Measurements from ENCODE around the gene OR2AG2. TPM values are rescaled to one million over a fixed set of nuclear protein-coding genes. Genes with fewer than 3 reads are reported as not detected.

The OR2AG2 gene
- total and polyA plus RNA-seq, 9 of the 15 experiments (the other 6 are each of a cell fraction or from before 2014, with no cell fraction given): 0.15 to 0.91 (median 0.55) TPM

DNA sequence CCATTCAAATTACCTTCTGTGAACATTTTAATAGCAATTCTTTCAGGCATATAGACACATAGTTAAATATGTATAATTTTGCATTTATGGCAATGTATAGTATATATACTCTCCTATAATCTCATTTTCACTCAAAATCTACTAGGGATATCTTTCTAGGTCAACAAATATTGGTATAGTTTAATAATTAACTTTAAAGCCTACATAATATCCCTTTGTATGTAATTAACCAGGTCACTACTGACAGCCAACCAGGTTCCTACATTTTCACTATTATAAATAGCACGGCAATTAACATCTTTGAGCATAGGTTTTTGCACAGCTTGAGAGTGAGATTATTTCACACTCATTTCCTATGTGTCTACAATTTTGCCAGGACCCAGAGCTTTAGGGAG lies 15.8 kb downstream of the OR2AG2 start:
- TF ChIP-seq PCBP2 (IDR thresholded peaks at IDR 0.05; ENCODE audit: low read depth, low read length, poor library complexity, severe bottlenecking) (no peak), DIDO1 (tag; IDR thresholded peaks at IDR 0.05; ENCODE audit: low read depth) (no peak)
- TF ChIP-seq, protein P1, sequence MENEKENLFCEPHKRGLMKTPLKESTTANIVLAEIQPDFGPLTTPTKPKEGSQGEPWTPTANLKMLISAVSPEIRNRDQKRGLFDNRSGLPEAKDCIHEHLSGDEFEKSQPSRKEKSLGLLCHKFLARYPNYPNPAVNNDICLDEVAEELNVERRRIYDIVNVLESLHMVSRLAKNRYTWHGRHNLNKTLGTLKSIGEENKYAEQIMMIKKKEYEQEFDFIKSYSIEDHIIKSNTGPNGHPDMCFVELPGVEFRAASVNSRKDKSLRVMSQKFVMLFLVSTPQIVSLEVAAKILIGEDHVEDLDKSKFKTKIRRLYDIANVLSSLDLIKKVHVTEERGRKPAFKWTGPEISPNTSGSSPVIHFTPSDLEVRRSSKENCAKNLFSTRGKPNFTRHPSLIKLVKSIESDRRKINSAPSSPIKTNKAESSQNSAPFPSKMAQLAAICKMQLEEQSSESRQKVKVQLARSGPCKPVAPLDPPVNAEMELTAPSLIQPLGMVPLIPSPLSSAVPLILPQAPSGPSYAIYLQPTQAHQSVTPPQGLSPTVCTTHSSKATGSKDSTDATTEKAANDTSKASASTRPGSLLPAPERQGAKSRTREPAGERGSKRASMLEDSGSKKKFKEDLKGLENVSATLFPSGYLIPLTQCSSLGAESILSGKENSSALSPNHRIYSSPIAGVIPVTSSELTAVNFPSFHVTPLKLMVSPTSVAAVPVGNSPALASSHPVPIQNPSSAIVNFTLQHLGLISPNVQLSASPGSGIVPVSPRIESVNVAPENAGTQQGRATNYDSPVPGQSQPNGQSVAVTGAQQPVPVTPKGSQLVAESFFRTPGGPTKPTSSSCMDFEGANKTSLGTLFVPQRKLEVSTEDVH (IDR thresholded peaks at IDR 0.05; ENCODE audit: low read depth, partially characterized antibody): no peak
- WGBS (ENCODE audit: insufficient coverage, low coverage, missing lambda C conversion rate): 36% methylated on average over 1 of the region's 1 CpG

More for the DNA sequence above, 15.8 kb downstream of the OR2AG2 start:
- Histone ChIP-seq H3K9ac (ENCODE audit: insufficient read depth in 1 of 2, low read depth in 2 of 2, low read length in 2 of 2) (no peak overlapping the region), H3K36me3 (ENCODE audit: control insufficient read depth, insufficient read depth, low read length) (no peaks in the 10 kb centered on the region), H3K27me3 (ENCODE audit: control insufficient read depth in 2 of 2, insufficient read depth in 2 of 2, low read length in 2 of 2) (no peaks in the 10 kb centered on the region), H3K4me1 (replicated peaks in 1 of 2; ENCODE audit: control insufficient read depth in 2 of 2, insufficient read depth in 2 of 2, low read length in 2 of 2) (no peaks in the 10 kb centered on the region), H2AFZ (ENCODE audit: low read depth, low read length) (no peak overlapping the region), H3K79me2 (ENCODE audit: control insufficient read depth, insufficient read depth, low read length) (no peaks in the 10 kb centered on the region), H3K4me2 (ENCODE audit: insufficient read depth, low read length) (no peak overlapping the region), H4K20me1 (replicated peaks; ENCODE audit: control insufficient read depth, insufficient read depth, low read length) (no peaks in the 10 kb centered on the region), H3K9me1 (ENCODE audit: control insufficient read depth, insufficient read depth, low read length) (no peaks in the 10 kb centered on the region), H3K4me3 (no peak overlapping the region), H3K27ac (ENCODE audit: extremely low read depth, low read depth, low read length) (no peak overlapping the region), H3K9me3 (replicated peaks; ENCODE audit: control insufficient read depth, insufficient read depth, low read depth, low read length) (no peaks in the 10 kb centered on the region)
- ChIA-PET CTCF (ENCODE audit: low intra/inter-chr PET ratio) (interaction anchor here (1.1 to 2.1 kb wide), 6 partner anchors 18 to 377 kb away, joined by 3 to 18 read pairs (median 7); no protein-coding TSS in a partner anchor), POLR2A (interaction anchor here (0.6 to 1.7 kb wide), 4 partner anchors 10 to 374 kb away, joined by 3 to 10 read pairs (median 3); partner anchors contain the start of gene OR2AG2)
- no TSS peak for BruUV-seq (replicated peaks)
- ATAC-seq (no peak), DNase-seq (ENCODE audit: extremely low read depth in 1 of 4, low spot score in 3 of 4) (no peak), FAIRE-seq (no peak)
- intact Hi-C loops (cut with micrococcal nuclease) (loop anchor here (5.0 kb wide), 1 partner anchor 379 kb away; no protein-coding TSS in a partner anchor), in situ Hi-C loops (cut with MboI) (no loop called here)

Data from K562 (cell line).